Vagina (tissue), 2 donors: ENCODE measurements around the gene NLRC3. TPM values are rescaled to one million over a fixed set of nuclear protein-coding genes. Genes with fewer than 3 reads are reported as not detected.
"Not testable (repeated sequence)": the region's sequence is repeated elsewhere in the genome, so short reads cannot be mapped to it uniquely, and the experiment has no call there.

ENCODE experiments used
- DNase-seq, 2 donors: peaks; one replicate each; pipeline ENCODE4 v3.0.0-alpha.2; 2017; ENCODE audit errors: extremely low spot score in 2 of 2
- H3K27ac ChIP-seq: fragments of 200-600 bp; sonication (generic); one replicate; pipeline ENCODE4 v1.5.1; 2019
- H3K27me3 ChIP-seq: fragments of 200-600 bp; sonication (generic); one replicate; pipeline ENCODE4 v1.5.1; 2019
- H3K36me3 ChIP-seq, 2 donors: fragments of 200-600 bp; sonication (generic); one replicate each; pipeline ENCODE4 v1.5.1; 2017 to 2019
- H3K4me1 ChIP-seq: fragments of 200-600 bp; sonication (generic); one replicate; pipeline ENCODE4 v1.5.1; 2019
- H3K4me3 ChIP-seq, 2 donors: fragments of 200-600 bp; sonication (generic); 1 replicate in 1 of 2; 2 replicates in 1 of 2; pipeline ENCODE4 v1.5.1; 2016 to 2019
- H3K9me3 ChIP-seq: fragments of 200-600 bp; sonication (generic); one replicate; pipeline ENCODE4 v1.5.1; 2019
- CTCF ChIP-seq, 3 experiments: fragments of 450-650 bp in 2 of 3; fragments of 200-600 bp in 1 of 3; sonication (generic) in 1 of 3; IDR thresholded peaks; one replicate each; pipeline ENCODE4 v1.5.1; 2017 to 2019; ENCODE audit warnings: antibody characterized with exemption in 3 of 3, mild to moderate bottlenecking in 2 of 3, moderate library complexity in 2 of 3
- POLR2A ChIP-seq, 2 donors: fragments of 450-650 bp; IDR thresholded peaks; one replicate each; pipeline ENCODE4 v1.6.1; 2017; ENCODE audit warnings: antibody characterized with exemption in 2 of 2, mild to moderate bottlenecking in 2 of 2, moderate library complexity in 2 of 2
- POLR2AphosphoS5 ChIP-seq, 2 donors: sonication (generic); formaldehyde crosslinking; IDR thresholded peaks; one replicate each; pipeline ENCODE4 v1.9.0; 2017; ENCODE audit warnings: antibody characterized with exemption in 2 of 2, mild to moderate bottlenecking in 2 of 2, low read depth in 1 of 2; ENCODE audit not compliant: insufficient read depth in 1 of 2
- intact Hi-C: fragments of 100-400 bp; cut with DNase I; formaldehyde crosslinking; loops from one replicate; pipeline ENCODE4 v1.15.1; 2023
- total RNA-seq: library from RNA; depleted of rRNA; stranded (reverse); fragments of >200 nt; gene quantifications from one replicate; pipeline ENCODE4 v1.2.3, GENCODE V29; 2016

Gene NLRC3
- total RNA-seq, 1 donor from 2014 or later = 12.5 TPM

- peaks cover 32% of the 10 kb centered on the region for H3K4me1 ChIP-seq
- intact Hi-C loops = no loop called here
- no peaks in the 10 kb centered on the region for H3K9me3 ChIP-seq
- peak overlapping the region; percentile 85 to 100 for H3K4me3 ChIP-seq
- no peak overlapping the region for H3K27ac ChIP-seq
- H3K36me3 ChIP-seq = no peaks in the 10 kb centered on the region
- no peak for DNase-seq
- TF ChIP-seq POLR2A (IDR thresholded peaks at IDR 0.05) (no peak), CTCF (IDR thresholded peaks at IDR 0.05) (no peak), POLR2AphosphoS5 (IDR thresholded peaks at IDR 0.05; ENCODE audit: insufficient read depth in 1 of 2, low read depth in 1 of 2) (no peak)
- no peaks in the 10 kb centered on the region for H3K27me3 ChIP-seq
These were observed 35.6 kb upstream of the NLRC3 start for GRCh38 chr16:3612510-3613466.

- Histone ChIP-seq H3K36me3 (no peaks in the 10 kb centered on the region), H3K27ac (peak within 1 kb of the TSS; percentile 86), H3K4me1 (peaks cover 32% of the 10 kb centered on the region), H3K4me3 (peak within 1 kb of the TSS; percentile 85 to 100), H3K9me3 (no peaks in the 10 kb centered on the region), H3K27me3 (no peaks in the 10 kb centered on the region)
- TF ChIP-seq CTCF (IDR thresholded peaks at IDR 0.05) (peak in 1 of 3 experiments; percentile 12), POLR2A (IDR thresholded peaks at IDR 0.05) (peak in 1 of 2 donors; percentile 36), POLR2AphosphoS5 (IDR thresholded peaks at IDR 0.05; ENCODE audit: insufficient read depth in 1 of 2, low read depth in 1 of 2) (peak in 1 of 2 donors; percentile 72)
- intact Hi-C loops = no loop called here
- DNase-seq = peak in 1 of 2 donors; percentile 92
These were observed 34.2 kb upstream of the NLRC3 start, which contains the start of gene SLX4 for GRCh38 chr16:3611146-3611975. Gene SLX4, minus strand, starts transcription at chr16:3611606. Its CDS starts 2,642 bp downstream, at chr16:3608964.

GRCh38 chr16:3610698-3611145, 33.5 kb upstream of the NLRC3 start:
- intact Hi-C loops = no loop called here
- TF ChIP-seq POLR2AphosphoS5 (IDR thresholded peaks at IDR 0.05; ENCODE audit: insufficient read depth in 1 of 2, low read depth in 1 of 2) (no peak), POLR2A (IDR thresholded peaks at IDR 0.05) (no peak), CTCF (IDR thresholded peaks at IDR 0.05) (no peak)
- H3K27me3 ChIP-seq = no peaks in the 10 kb centered on the region
- no peaks in the 10 kb centered on the region for H3K9me3 ChIP-seq
- H3K4me3 ChIP-seq = peak overlapping the region; percentile 85 to 100
- H3K36me3 ChIP-seq = no peaks in the 10 kb centered on the region
- peak overlapping the region; percentile 86 for H3K27ac ChIP-seq
- H3K4me1 ChIP-seq = peaks cover 32% of the 10 kb centered on the region
- DNase-seq = no peak

- intact Hi-C loops = no loop called here
- Histone ChIP-seq H3K27ac (no peak overlapping the region), H3K9me3 (no peaks in the 10 kb centered on the region), H3K36me3 (no peaks in the 10 kb centered on the region), H3K4me1 (peaks cover 32% of the 10 kb centered on the region), H3K27me3 (no peaks in the 10 kb centered on the region), H3K4me3 (peak overlapping the region in 1 of 2 donors; percentile 100)
- TF ChIP-seq CTCF (IDR thresholded peaks at IDR 0.05) (no peak), POLR2AphosphoS5 (IDR thresholded peaks at IDR 0.05; ENCODE audit: insufficient read depth in 1 of 2, low read depth in 1 of 2) (no peak), POLR2A (IDR thresholded peaks at IDR 0.05) (no peak)
- no peak for DNase-seq
These were observed 32.9 kb upstream of the NLRC3 start for GRCh38 chr16:3609895-3610697.

GRCh38 chr16:3608976-3609375, 31.8 kb upstream of the NLRC3 start:
- intact Hi-C loops, H3K27ac ChIP-seq, H3K27me3 ChIP-seq, H3K9me3 ChIP-seq, H3K4me3 ChIP-seq, H3K36me3 ChIP-seq, DNase-seq: not testable (repeated sequence)
- H3K4me1 ChIP-seq = peaks cover 32% of the 10 kb centered on the region
